ENCODE data around the gene PVR. TPM values are rescaled to one million over a fixed set of nuclear protein-coding genes. Genes with fewer than 3 reads are reported as not detected.
"Not testable (repeated sequence)": the region's sequence is repeated elsewhere in the genome, so short reads cannot be mapped to it uniquely, and the experiment has no call there.

Gene PVR
- total and polyA plus RNA-seq, 10 of the 15 experiments (the other 5 are each of a cell fraction or from before 2014, with no cell fraction given) = 0.07 to 4.0 (median 1.9) TPM

GRCh38 chr19:44708940-44709339 lies 65.2 kb downstream of the PVR start (continued):
- TF ChIP-seq NKRF (conservative IDR thresholded peaks at IDR 0.05) (no peak), EED (IDR thresholded peaks at IDR 0.05; ENCODE audit: low read depth) (no peak), EZH2 (IDR thresholded peaks at IDR 0.05; ENCODE audit: borderline replicate concordance, control insufficient read depth, low read depth, low read length) (no peak), ETV6 (conservative IDR thresholded peaks at IDR 0.05 in 1 of 2, IDR thresholded peaks at IDR 0.05 in 1 of 2; ENCODE audit: borderline replicate concordance in 1 of 2, low read depth in 1 of 2) (no peak), NFYA (IDR thresholded peaks at IDR 0.05; ENCODE audit: borderline replicate concordance, low read depth, low read length) (no peak), BCLAF1 (IDR thresholded peaks at IDR 0.05) (no peak), BCL3 (IDR thresholded peaks at IDR 0.05; ENCODE audit: borderline replicate concordance, insufficient read depth, low read depth, low read length, poor library complexity, severe bottlenecking) (no peak)

- WGBS (ENCODE audit: insufficient coverage, insufficient replicate concordance, low lambda C conversion rate, missing lambda C conversion rate) = 91% methylated on average over 4 of the region's 4 CpGs
- BruUV-seq (replicated peaks); H3K9me3 ChIP-seq (replicated peaks; ENCODE audit: control insufficient read depth, insufficient read depth, low read length); in situ Hi-C loops (cut with MboI); H3K4me2 ChIP-seq (ENCODE audit: control insufficient read depth, insufficient read depth); H2AFZ ChIP-seq (ENCODE audit: control insufficient read depth, low read depth, low read length); H4K20me1 ChIP-seq (ENCODE audit: control insufficient read depth, insufficient read depth); DNase-seq (ENCODE audit: low read depth, low spot score); H3K27me3 ChIP-seq (replicated peaks in 1 of 2; ENCODE audit: control insufficient read depth in 2 of 2, insufficient read depth in 2 of 2, low read length in 1 of 2); H3K79me2 ChIP-seq (ENCODE audit: control insufficient read depth, insufficient read depth, low read length); H3K27ac ChIP-seq (ENCODE audit: control insufficient read depth, insufficient read depth); FAIRE-seq; H3K4me1 ChIP-seq (ENCODE audit: control insufficient read depth, insufficient read depth, low read length); H3K9ac ChIP-seq (ENCODE audit: control insufficient read depth, insufficient read depth, low read length); intact Hi-C loops (cut with micrococcal nuclease; ENCODE audit: unreplicated experiment); ATAC-seq; H3K36me3 ChIP-seq (ENCODE audit: control insufficient read depth in 2 of 2, insufficient read depth in 2 of 2, low read length in 1 of 2); RAD21 ChIA-PET (ENCODE audit: unreplicated experiment); POLR2A ChIA-PET; H3K4me3 ChIP-seq: not testable (repeated sequence)
- ChIA-PET CTCF (interaction anchor here (0.7 to 1.2 kb wide), 3 partner anchors 14 to 427 kb away, joined by 3 to 8 read pairs (median 3); no protein-coding TSS in a partner anchor), SMC1A (ENCODE audit: uncharacterized antibody, unreplicated experiment) (interaction anchor here (1.1 to 1.2 kb wide), 3 partner anchors 14 to 74 kb away, joined by 3 to 4 read pairs (median 3); no protein-coding TSS in a partner anchor)
These were observed 65.9 kb downstream of the PVR start for GRCh38 chr19:44709434-44710266.
